Stomach (tissue), 4 donors: ENCODE results near the gene COL7A1.

Source experiments
- CTCF ChIP-seq, 7 experiments: fragments of 450-650 bp in 4 of 7; fragments of 200-600 bp in 3 of 7; sonication (generic) in 3 of 7; IDR thresholded peaks; one replicate each; pipeline ENCODE4 v1.5.1; 2016 to 2019; ENCODE audit warnings: antibody characterized with exemption in 7 of 7, control low read depth in 2 of 7, mild to moderate bottlenecking in 1 of 7
- POLR2A ChIP-seq, 4 donors: fragments of 450-650 bp; IDR thresholded peaks; one replicate each; pipeline ENCODE4 v1.6.1; 2016; ENCODE audit warnings: antibody characterized with exemption in 4 of 4, control low read depth in 2 of 4, mild to moderate bottlenecking in 1 of 4, moderate library complexity in 1 of 4
- POLR2AphosphoS5 ChIP-seq, 3 donors: sonication (generic); formaldehyde crosslinking; IDR thresholded peaks; one replicate each; pipeline ENCODE4 v1.6.1; 2016; ENCODE audit warnings: antibody characterized with exemption in 3 of 3

- TF ChIP-seq CTCF (IDR thresholded peaks at IDR 0.05) (no peak), POLR2A (IDR thresholded peaks at IDR 0.05) (no peak), POLR2AphosphoS5 (IDR thresholded peaks at IDR 0.05) (no peak)
Observed at GRCh38 chr3:48581621-48582481, 13.3 kb downstream of the COL7A1 start.
